ENCODE results near the gene NPRL2.

NPRL2 gene

DNA sequence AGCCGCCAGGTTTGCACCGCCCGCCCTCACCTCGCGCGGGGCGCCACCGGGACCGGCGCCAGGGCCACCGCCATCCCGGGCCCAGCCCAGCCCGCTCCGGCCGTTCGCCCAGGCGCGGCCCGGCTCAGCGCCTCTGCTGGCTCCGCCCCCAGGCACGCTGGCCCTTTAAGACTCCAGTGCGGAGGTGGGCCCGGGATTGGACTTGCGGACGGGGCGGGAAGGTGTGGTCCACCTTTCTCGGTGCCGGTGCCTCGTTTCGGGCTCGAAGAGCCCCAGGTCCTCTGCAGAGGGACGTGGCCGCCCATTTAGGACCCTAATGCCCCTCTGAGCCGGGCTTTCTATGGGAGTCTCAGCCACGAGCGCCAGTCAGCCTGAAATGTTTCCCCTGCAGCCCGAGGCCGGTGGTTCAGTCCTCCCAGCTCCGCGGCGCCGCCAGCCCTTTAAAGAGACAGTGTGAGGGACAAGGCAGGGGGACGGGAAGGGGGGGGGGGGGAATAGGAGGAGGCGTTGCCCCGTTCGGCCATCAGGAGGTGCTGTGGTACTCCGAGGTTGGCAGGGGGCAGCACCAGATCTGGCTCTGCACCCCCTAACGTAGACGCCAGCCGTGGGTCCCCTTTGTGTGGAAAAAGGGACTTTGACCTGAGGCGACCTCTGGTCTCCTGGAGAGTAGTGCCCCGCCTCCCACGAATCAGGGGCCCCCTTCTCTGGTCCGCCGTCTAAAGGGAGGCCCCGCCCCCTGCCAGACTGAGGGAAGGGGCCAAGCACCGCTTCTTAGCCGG lies 29.1 kb downstream of the NPRL2 start:
- Histone ChIP-seq H3K4me2 (ENCODE audit: low read depth, low read length, poor library complexity, severe bottlenecking) (peak overlapping the region; percentile 92), H3K9me2 (replicated peaks; ENCODE audit: insufficient read depth, low read length) (no peaks in the 10 kb centered on the region), H3K9me3 (ENCODE audit: insufficient read depth, low read length) (no peaks in the 10 kb centered on the region), H3K27me3 (ENCODE audit: low read length) (no peaks in the 10 kb centered on the region), H3K9ac (ENCODE audit: low read length) (peak overlapping the region; percentile 81), H4K20me1 (ENCODE audit: low read depth, low read length) (no peaks in the 10 kb centered on the region), H3K27ac (ENCODE audit: low read depth, low read length) (peak overlapping the region; percentile 80), H3K79me2 (ENCODE audit: insufficient read depth, low read length) (no peaks in the 10 kb centered on the region), H3K4me3 (ENCODE audit: insufficient read depth, low read length, poor library complexity, severe bottlenecking) (peak overlapping the region; percentile 87), H3K36me3 (ENCODE audit: low read length) (no peaks in the 10 kb centered on the region), H3F3A (ENCODE audit: insufficient read depth) (no peaks in the 10 kb centered on the region), H2AFZ (ENCODE audit: low read depth, low read length, severe bottlenecking) (peak overlapping the region; percentile 96)
- TF ChIP-seq, protein P1, sequence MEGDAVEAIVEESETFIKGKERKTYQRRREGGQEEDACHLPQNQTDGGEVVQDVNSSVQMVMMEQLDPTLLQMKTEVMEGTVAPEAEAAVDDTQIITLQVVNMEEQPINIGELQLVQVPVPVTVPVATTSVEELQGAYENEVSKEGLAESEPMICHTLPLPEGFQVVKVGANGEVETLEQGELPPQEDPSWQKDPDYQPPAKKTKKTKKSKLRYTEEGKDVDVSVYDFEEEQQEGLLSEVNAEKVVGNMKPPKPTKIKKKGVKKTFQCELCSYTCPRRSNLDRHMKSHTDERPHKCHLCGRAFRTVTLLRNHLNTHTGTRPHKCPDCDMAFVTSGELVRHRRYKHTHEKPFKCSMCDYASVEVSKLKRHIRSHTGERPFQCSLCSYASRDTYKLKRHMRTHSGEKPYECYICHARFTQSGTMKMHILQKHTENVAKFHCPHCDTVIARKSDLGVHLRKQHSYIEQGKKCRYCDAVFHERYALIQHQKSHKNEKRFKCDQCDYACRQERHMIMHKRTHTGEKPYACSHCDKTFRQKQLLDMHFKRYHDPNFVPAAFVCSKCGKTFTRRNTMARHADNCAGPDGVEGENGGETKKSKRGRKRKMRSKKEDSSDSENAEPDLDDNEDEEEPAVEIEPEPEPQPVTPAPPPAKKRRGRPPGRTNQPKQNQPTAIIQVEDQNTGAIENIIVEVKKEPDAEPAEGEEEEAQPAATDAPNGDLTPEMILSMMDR (IDR thresholded peaks at IDR 0.05; ENCODE audit: insufficient read depth, low read length, poor library complexity, severe bottlenecking), result no peak
- no peak for TF ChIP-seq EZH2phosphoT487 (conservative IDR thresholded peaks at IDR 0.05; ENCODE audit: low read length)

DNA sequence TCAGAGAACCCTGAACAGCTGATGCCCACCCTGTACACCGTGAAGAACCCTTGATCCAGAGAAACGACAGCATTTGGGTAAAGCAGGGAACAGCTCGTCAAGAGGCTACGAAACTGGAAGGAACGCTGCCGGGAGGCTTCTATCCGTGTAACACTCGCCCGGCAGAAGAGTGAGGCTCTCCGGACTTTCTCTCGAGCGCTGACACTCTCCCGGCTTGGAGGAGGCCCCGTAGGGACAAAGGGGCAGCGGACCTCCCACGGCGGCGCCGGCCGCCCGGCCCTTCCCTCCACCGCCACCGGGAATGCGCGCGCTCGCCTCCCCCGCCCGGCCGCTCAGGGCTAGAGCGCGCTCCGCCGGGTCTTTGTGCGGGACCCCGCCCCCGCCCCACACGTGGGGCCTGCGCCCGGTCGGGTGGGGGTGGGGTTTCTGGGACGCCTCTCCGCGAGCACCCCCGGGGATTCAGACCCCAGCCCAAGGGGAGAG lies 29.7 kb downstream of the NPRL2 start:
- peak overlapping the region; percentile 80 for H3K27ac ChIP-seq (ENCODE audit: low read depth, low read length)
- peak overlapping the region; percentile 96 for H2AFZ ChIP-seq (ENCODE audit: low read depth, low read length, severe bottlenecking)
- no peaks in the 10 kb centered on the region for H3F3A ChIP-seq (ENCODE audit: insufficient read depth)
- TF ChIP-seq EZH2phosphoT487 (conservative IDR thresholded peaks at IDR 0.05; ENCODE audit: low read length), result no peak
- TF ChIP-seq, protein P1 (IDR thresholded peaks at IDR 0.05; ENCODE audit: insufficient read depth, low read length, poor library complexity, severe bottlenecking), result no peak
- H3K4me2 ChIP-seq (ENCODE audit: low read depth, low read length, poor library complexity, severe bottlenecking), result peak overlapping the region; percentile 92
- peak overlapping the region; percentile 87 for H3K4me3 ChIP-seq (ENCODE audit: insufficient read depth, low read length, poor library complexity, severe bottlenecking)
- no peaks in the 10 kb centered on the region for H4K20me1 ChIP-seq (ENCODE audit: low read depth, low read length)
- no peaks in the 10 kb centered on the region for H3K27me3 ChIP-seq (ENCODE audit: low read length)
- H3K9me3 ChIP-seq (ENCODE audit: insufficient read depth, low read length), result no peaks in the 10 kb centered on the region
- no peaks in the 10 kb centered on the region for H3K9me2 ChIP-seq (replicated peaks; ENCODE audit: insufficient read depth, low read length)
- no peaks in the 10 kb centered on the region for H3K79me2 ChIP-seq (ENCODE audit: insufficient read depth, low read length)
- H3K36me3 ChIP-seq (ENCODE audit: low read length), result no peaks in the 10 kb centered on the region
- peak overlapping the region; percentile 81 for H3K9ac ChIP-seq (ENCODE audit: low read length)

DNA sequence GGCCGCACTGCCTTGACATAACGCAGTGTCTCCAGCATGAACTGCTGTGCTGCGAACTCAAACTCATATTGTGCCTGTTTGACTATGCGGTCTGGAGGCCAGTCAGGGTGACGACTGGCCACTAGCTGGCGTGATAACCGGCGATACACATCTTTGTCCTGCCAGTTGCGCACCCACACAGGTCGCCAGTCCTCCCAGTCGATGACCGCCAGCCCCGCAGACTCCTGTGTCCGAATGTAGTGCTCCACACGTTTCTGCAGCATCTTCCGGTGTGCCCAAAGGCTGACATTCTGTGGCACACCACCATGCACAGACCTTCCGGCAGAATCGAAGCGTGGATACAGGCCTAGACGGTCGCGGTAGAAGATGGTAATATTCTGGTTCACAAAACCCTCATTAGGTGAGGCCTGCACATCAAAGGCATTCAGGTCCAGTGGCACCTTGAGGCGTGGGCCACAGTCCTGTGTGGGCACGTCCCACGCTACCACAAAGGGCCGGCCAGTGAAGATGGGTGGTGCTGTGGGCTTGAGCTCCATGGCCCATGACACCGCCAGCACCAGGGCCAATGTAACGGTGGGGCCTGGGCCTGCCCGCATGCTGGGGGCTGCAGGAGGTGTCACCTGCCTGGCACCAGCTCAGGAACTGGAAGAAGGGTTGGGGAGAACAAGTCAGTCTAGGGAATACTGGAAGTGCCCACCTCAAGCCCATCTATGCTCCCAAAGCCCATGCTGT lies 30.5 kb downstream of the NPRL2 start:
- Histone ChIP-seq H3K27ac (ENCODE audit: low read depth, low read length) (no peak overlapping the region), H3K9me2 (replicated peaks; ENCODE audit: insufficient read depth, low read length) (no peaks in the 10 kb centered on the region), H3K27me3 (ENCODE audit: low read length) (no peaks in the 10 kb centered on the region), H3K79me2 (ENCODE audit: insufficient read depth, low read length) (no peaks in the 10 kb centered on the region), H3K9me3 (ENCODE audit: insufficient read depth, low read length) (no peaks in the 10 kb centered on the region), H3F3A (ENCODE audit: insufficient read depth) (no peaks in the 10 kb centered on the region), H3K36me3 (ENCODE audit: low read length) (no peaks in the 10 kb centered on the region), H4K20me1 (ENCODE audit: low read depth, low read length) (no peaks in the 10 kb centered on the region), H2AFZ (ENCODE audit: low read depth, low read length, severe bottlenecking) (no peak overlapping the region), H3K4me2 (ENCODE audit: low read depth, low read length, poor library complexity, severe bottlenecking) (peak overlapping the region; percentile 92), H3K4me3 (ENCODE audit: insufficient read depth, low read length, poor library complexity, severe bottlenecking) (peak overlapping the region; percentile 87), H3K9ac (ENCODE audit: low read length) (peak overlapping the region; percentile 81)
- TF ChIP-seq, protein P1 (IDR thresholded peaks at IDR 0.05; ENCODE audit: insufficient read depth, low read length, poor library complexity, severe bottlenecking), result no peak
- TF ChIP-seq EZH2phosphoT487 (conservative IDR thresholded peaks at IDR 0.05; ENCODE audit: low read length), result no peak

Data from SU-DHL-6 (cell line).